Ovary (tissue), 3 donors: ENCODE results near the gene ASXL3.

Source experiments
- CTCF ChIP-seq, 3 donors: fragments of 450-650 bp in 2 of 3; fragments of 200-600 bp in 1 of 3; IDR thresholded peaks; one replicate each; pipeline versions ENCODE4 v1.5.1 to v1.8.0; 2016 to 2022; ENCODE audit warnings: antibody characterized with exemption in 3 of 3, mild to moderate bottlenecking in 1 of 3
- POLR2A ChIP-seq: fragments of 450-650 bp; IDR thresholded peaks from one replicate; pipeline ENCODE4 v1.6.1; 2017; ENCODE audit warnings: antibody characterized with exemption, mild to moderate bottlenecking, moderate library complexity
- donor health status: DM: no; HTN: no; CAD: no.

DNA sequence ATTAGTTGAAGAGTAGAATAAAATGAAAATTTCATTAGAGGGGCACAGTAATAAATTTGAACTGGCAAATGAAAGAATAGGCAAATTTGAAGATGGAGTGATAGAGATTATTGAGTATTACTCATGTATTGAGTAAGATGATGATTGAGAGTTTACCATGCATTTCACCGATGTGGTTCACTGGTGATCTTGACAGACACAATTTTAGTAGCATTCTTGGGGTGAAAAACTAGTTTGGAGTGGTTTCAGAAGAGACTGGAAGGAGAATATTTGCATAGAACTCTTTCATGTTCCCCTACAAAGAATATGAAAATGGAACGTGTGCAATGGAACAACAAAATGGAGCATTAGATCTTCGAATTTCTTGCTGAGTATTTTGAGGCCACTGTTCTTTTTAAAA lies 121.4 kb downstream of the ASXL3 start:
- no peak for TF ChIP-seq CTCF (IDR thresholded peaks at IDR 0.05)
- TF ChIP-seq POLR2A, result no peak
